HG03457 (cell line): ENCODE measurements around the gene ERGIC1.

ENCODE experiments used
- ATAC-seq: cut with Tn5 transposase; IDR thresholded peaks from one replicate; pipeline ENCODE4 v1.9.1; 2021; ENCODE audit warnings: moderate number of reproducible peaks; ENCODE audit not compliant: unreplicated experiment

The ERGIC1 gene

DNA sequence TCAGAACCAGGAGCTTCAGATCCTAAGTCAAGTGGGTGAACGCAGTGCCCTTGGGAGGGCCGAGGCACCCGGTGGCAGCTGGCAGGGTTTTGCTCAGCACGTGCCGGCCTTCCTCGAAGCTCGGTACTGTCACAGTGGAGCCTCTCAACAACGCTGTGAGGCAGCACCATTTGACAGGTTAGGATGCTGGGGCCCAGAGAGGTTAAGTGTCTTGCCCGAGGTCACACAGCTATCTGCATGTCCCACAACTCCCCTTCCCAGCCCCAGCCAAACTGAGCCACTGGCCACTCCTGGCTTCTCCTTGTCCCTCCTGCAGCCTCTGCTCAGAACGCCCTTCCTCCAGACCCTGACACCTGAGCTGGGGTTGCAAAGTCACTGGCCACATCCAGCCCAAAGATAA, 81.5 kb downstream of the ERGIC1 start:
- no peak for ATAC-seq

DNA sequence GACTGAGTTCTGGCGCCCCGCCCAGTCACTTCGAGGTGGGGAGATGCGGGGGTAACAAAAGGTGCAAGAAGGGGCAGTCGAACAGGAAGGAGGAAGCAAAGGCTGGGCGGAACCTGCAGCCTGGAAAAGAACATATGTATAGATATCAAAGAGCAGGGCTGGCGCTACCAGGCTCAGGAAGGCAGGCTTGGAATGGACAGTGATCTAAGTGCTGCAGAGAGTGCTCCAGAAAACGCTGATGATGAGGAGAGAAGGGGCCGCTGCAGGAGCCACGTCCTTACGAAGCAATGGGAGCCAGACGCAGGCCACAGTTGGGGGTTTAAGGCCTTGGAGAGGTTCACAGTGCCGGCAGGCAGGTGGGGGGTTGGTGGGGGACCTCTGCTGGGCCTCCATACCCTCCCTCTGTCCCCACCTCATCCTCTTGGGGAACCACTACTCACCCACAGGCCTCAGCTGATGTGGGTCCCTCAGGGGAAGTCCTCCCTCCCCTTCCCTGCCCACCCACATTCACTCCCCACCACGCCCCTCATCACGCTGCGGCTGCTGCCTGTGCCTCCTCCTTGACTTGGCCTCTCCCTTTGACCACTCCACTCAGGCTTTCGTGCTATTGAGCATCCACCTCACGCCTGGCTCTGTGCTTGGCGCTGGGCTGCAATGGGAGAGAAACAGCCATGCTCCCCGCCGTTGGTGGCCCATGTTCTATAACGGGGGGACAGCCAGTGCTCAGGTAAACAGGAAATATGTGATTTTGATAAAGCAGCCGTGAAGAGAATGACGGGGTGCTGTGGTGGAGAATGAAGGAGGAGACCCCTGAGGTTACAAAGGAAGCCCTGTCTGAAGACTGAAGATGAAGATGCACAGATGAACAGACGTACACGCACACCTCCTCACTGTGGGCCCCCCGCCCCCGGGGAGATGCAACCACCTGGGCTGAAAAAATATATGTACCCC, 84.6 kb downstream of the ERGIC1 start:
- no peak for ATAC-seq

GRCh38 chr5:172919525-172920446, 85.7 kb downstream of the ERGIC1 start:
- ATAC-seq = no peak

DNA sequence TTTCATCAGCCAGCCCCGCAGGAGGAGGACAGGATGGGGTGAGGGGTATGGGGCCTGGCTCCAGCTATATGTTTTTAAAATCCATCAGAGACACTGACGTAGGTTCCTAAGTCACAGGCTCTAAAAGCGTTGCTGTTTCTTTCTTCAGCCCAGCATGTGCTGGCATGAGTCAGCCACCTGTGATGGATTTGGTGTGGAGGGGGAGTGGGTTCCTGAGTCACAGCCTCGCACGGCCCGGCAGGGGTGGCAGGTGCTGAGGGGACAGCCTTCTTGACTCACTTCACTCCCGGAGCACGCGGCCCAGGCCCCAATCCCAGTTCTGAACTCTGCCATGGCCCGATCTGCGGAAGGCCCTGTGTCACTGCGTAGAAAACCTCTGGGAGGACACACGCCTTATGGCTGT, 86.4 kb downstream of the ERGIC1 start:
- ATAC-seq = no peak

DNA sequence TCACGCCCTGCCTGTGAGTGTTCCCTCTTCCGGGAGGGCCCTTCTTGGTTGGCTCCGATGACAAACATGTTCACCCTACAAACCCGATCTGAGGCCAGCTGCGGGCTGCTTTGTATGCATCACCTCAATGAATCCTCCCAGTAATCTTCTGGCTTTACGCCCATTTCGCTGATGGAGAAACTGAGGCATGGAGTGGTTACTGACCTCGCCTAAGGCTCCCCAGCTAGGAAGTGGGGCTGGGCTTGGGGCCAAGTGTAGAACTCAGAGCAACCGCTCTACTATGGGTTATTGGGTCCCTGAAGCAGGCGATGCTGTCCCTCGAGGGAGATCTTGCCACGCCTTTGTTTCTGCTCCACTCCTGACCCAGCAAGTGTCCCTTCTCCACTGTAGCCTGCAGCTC, 86.9 kb downstream of the ERGIC1 start:
- no peak for ATAC-seq

GRCh38 chr5:172921906-172922305, 87.9 kb downstream of the ERGIC1 start:
- ATAC-seq = no peak

DNA sequence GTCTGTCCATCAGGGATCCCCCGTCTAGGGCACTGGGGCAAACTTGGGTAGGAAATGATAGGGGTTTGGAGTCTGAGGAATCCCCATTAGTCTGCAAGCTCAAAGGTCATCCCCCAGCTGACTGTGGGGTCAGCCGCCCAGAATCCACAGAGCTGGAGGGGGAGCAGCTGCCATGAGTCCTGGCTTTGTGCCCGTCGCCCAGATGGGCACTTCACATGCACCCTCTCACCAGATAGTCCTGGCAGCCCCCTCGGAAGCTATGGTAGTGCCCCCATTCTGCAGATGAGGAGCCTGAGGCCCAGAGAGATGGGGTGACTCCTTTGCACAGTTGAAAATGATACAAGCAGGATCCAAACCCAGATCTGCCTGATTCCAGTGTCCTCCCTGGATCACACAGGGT, 89.5 kb downstream of the ERGIC1 start:
- ATAC-seq = no peak

GRCh38 chr5:172925336-172925948, 91.4 kb downstream of the ERGIC1 start:
- ATAC-seq = no peak

GRCh38 chr5:172926008-172926523, 92.0 kb downstream of the ERGIC1 start:
- no peak for ATAC-seq

DNA sequence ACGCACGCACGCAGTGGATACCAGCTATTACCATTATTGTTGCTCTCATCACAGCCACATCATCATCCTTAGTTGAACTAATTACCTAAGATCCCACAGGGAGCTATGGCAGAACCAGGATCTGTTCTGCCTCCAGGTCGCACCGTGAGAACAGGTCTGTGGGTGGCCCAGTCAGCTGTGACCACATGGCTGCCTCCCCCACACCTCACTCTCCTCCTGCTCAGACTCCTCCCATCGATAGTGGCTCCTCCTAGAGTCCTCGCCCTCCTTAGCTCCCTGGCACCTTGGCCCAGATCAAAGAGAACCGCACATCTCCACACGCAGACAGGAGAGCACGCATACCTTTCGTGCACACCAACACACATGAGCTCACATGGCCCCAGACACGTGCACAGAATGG, 92.7 kb downstream of the ERGIC1 start:
- ATAC-seq = no peak

DNA sequence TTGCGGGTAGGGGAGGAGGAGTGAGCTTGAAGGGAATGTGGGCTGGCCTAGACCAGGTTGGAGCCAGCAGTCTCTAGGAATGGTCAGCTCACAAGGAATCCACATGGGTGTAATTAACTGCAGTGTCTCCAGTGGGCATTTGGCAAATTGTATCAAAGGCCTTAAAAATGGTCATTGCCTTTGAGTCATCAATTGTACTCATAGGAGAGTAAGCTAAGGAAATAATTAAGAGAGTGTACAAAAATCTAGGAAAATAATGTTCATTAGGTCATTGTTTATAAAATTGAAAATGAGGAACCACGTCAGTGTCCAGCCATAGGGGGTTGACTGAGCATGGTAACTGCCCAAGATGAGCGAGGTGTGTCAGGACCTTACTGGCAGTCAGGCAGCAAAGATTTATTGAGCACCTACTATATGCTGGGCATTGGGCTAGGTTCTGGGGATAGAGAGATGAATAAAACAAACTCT, 95.4 kb downstream of the ERGIC1 start:
- ATAC-seq = no peak

DNA sequence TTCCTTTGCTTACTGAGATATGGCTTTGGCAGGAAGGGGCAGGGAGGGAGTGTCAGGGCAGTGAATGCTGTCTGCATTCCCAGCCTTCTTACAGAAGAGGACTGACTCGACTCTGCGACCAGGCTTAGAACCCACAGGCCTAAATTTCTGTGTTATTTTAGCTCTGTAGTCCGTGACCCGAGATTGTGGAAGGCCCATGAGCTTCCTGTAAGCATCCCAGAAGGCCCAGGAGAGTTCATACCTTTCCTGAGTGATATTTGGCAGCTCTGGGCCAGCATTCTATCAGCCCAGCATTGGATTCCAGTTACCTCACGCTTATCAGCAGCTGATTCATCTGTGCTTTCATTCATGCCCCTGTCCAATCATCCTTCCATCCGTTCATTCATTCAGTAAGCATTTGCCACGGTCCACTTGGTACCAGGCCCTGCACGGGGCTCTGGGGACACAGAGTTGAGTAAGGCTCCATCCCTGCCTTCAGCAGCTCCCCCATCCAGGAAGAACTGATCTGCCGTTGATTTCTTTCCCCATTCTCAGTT, 97.0 kb downstream of the ERGIC1 start:
- ATAC-seq = no peak

DNA sequence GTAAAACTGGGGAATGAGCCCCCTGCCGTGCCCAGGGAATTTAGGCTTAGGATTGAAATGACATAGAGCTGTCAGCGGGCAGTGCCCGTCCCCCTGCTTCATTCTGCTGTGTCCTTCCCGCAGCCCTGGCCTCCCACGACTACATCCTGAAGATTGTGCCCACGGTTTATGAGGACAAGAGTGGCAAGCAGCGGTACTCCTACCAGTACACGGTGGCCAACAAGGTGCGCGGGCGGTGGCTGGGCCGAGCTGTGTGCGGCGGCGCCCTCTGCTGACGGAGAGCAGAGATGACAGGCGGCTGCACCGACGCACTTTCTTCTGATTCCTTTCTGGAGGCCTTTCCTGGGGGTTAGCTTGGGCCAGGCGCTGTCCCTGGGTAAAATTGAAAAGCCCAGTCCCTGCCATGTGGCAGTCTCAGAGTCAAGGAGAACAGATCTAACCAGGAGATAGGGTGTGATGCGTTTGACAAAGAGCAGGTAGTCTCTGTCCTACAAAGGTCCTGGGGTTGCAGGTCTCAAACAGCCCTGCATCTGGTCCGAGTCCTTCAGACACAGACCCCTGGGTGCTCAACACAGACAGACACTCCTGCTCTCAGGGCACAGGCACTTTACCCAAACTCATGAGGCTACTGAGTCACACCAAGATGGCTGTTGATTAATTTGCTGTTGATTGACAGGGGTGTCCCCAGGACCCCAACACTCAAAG, 98.4 kb downstream of the ERGIC1 start:
- ATAC-seq = no peak

GRCh38 chr5:172933238-172933637, 99.2 kb downstream of the ERGIC1 start:
- no peak for ATAC-seq

DNA sequence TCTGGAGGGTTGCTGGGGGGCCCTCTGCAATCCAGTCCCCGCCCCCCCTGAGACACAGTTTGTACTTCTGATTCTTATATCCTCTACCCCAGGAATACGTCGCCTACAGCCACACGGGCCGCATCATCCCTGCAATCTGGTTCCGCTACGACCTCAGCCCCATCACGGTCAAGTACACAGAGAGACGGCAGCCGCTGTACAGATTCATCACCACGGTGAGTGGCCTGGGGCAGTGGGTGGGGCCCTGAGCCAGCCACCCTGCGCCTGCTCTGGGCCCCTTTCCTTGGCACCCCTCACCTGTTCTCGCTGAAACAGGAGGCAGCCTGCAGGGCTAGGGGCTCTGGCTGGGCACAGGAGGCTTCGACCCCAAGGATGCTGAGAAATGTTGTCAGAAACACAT, 101.0 kb downstream of the ERGIC1 start:
- no peak for ATAC-seq

- ATAC-seq = no peak
Observed at GRCh38 chr5:172936401-172936800, 102.3 kb downstream of the ERGIC1 start.

DNA sequence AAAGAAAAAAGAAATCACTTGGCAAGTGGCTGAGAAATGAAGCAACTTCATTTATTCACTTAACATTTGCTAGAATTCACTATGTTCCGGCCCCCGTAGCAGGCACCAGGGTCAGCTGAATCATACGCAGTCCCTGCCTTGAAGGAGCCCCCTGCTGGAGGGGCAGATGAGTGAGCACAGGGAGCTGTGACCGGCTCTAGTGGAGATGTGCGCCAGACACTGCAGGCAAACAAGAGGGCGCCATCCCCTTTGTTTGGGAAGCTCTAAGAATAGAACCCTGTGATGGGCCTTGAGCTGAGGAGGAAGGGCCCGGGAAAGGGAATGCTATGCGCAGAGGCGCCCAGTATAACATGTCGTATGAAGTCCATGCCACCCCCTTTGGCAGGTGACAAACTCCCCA, 105.0 kb downstream of the ERGIC1 start:
- ATAC-seq = no peak

GRCh38 chr5:172939611-172940267, 105.7 kb downstream of the ERGIC1 start:
- no peak for ATAC-seq

DNA sequence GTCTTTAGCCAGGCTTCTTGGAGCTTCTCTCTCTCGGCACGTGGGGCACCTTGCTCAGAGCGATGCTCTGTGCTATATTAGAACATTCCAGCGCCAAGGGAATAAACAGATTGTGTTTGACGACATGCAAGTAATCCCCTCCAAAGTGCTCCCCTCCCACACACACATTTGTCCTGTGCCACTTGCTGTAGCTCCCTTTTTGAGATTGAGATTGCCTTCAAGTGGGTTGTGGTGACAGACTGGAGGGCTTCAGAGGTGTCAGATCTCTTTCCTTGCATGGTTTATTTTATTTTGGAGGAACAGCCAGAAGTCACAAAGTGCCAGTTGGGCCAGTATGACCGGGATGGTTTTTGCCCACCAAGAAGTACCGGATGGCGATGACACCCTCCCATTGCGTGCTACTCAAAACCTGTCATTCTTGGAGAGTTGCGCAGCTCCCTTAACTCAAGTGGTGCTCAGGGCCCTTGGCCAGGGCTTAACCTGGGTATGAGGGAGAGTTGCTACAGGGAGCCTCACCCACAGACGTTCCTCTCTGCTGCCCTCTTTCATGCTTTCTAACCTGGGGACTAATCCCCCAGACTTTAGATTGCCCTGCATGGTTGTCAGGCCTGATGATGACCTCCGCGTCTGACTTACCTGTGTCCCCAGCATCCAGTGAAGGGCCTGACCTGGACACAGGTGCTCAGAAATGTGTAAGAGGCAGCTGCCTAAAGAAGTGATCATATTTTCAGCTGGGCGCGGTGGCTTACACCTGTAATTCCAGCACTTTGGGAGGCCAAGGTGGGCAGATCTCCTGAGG, 106.4 kb downstream of the ERGIC1 start:
- no peak for ATAC-seq
